Ovary (tissue), 3 donors: ENCODE measurements around the gene GDPD4.

Experiments
- EP300 ChIP-seq: sonication (generic); formaldehyde crosslinking; IDR thresholded peaks from one replicate; pipeline ENCODE4 v1.6.1; 2017; ENCODE audit warnings: antibody characterized with exemption
- POLR2A ChIP-seq: fragments of 450-650 bp; IDR thresholded peaks from one replicate; pipeline ENCODE4 v1.6.1; 2017; ENCODE audit warnings: antibody characterized with exemption, mild to moderate bottlenecking, moderate library complexity
- TF ChIP-seq, protein P1 (sequence below), 3 donors: fragments of 450-650 bp in 2 of 3; fragments of 200-600 bp in 1 of 3; IDR thresholded peaks; one replicate each; pipeline versions ENCODE4 v1.5.1 to v1.8.0; 2016 to 2022; ENCODE audit warnings: antibody characterized with exemption in 3 of 3, mild to moderate bottlenecking in 1 of 3
- donor health status: DM: no; HTN: no; CAD: no.

DNA sequence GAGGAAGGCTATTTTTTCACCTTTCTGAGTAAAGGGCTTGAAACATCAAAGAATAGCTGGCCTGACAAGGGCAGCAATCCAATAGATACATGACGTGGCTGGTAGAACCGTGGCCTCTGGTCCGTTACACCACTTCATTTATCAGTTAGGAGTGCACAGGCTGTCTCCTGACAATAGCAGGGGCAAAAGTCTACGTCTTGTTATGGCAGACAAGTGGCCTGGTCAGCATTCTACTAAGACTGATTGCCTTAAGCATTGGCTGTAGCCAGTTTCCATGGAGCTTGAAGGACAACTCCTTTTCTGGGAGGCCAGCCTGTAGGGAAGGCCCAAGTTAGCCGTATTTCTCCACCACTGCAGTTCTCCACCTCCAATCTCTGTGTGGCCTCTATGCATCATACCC lies 9.2 kb upstream of the GDPD4 start:
- TF ChIP-seq POLR2A (no peak), EP300 (no peak)
- TF ChIP-seq, protein P1, sequence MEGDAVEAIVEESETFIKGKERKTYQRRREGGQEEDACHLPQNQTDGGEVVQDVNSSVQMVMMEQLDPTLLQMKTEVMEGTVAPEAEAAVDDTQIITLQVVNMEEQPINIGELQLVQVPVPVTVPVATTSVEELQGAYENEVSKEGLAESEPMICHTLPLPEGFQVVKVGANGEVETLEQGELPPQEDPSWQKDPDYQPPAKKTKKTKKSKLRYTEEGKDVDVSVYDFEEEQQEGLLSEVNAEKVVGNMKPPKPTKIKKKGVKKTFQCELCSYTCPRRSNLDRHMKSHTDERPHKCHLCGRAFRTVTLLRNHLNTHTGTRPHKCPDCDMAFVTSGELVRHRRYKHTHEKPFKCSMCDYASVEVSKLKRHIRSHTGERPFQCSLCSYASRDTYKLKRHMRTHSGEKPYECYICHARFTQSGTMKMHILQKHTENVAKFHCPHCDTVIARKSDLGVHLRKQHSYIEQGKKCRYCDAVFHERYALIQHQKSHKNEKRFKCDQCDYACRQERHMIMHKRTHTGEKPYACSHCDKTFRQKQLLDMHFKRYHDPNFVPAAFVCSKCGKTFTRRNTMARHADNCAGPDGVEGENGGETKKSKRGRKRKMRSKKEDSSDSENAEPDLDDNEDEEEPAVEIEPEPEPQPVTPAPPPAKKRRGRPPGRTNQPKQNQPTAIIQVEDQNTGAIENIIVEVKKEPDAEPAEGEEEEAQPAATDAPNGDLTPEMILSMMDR (IDR thresholded peaks at IDR 0.05): no peak
